Calu3 (cell line): ENCODE results near the gene POLR2A. TPM values are rescaled to one million over a fixed set of nuclear protein-coding genes. Genes with fewer than 3 reads are reported as not detected.

ENCODE experiments used
- BruUV-seq: library from RNA; stranded (reverse); fragments of 400-500 nt; replicated peaks from 2 replicates; lab custom pipeline; 2021; lab: Mats Ljungman, UMichigan
- CTCF ChIA-PET: fragments of 300-600 bp; sonication (Branson Sonifier 250); formaldehyde crosslinking; loops from one replicate; lab custom pipeline; 2022; ENCODE audit warnings: antibody characterized with exemption; lab: Charles Lee
- DNase-seq: peaks from one replicate; pipeline ENCODE4 v3.0.0; 2022
- H3K27ac Mint-ChIP-seq: one replicate; pipeline ENCODE4 v1.8.0; 2022; ENCODE audit warnings: mixed read lengths; ENCODE audit not compliant: unreplicated experiment
- H3K27me3 Mint-ChIP-seq: one replicate; pipeline ENCODE4 v1.8.0; 2022; ENCODE audit warnings: mixed read lengths; ENCODE audit not compliant: unreplicated experiment
- H3K36me3 Mint-ChIP-seq: one replicate; pipeline ENCODE4 v1.8.0; 2022; ENCODE audit warnings: mild to moderate bottlenecking, moderate library complexity, mixed read lengths; ENCODE audit not compliant: insufficient read depth, unreplicated experiment
- H3K4me1 Mint-ChIP-seq: one replicate; pipeline ENCODE4 v1.8.0; 2022; ENCODE audit warnings: mild to moderate bottlenecking, low read depth, mixed read lengths; ENCODE audit not compliant: unreplicated experiment
- H3K4me3 Mint-ChIP-seq: one replicate; pipeline ENCODE4 v1.8.0; 2022; ENCODE audit warnings: mild to moderate bottlenecking, low read depth, moderate library complexity, mixed read lengths; ENCODE audit not compliant: unreplicated experiment
- H3K9me3 Mint-ChIP-seq: one replicate; pipeline ENCODE4 v1.8.0; 2022; ENCODE audit warnings: low read depth, mixed read lengths; ENCODE audit not compliant: unreplicated experiment
- CTCF ChIP-seq: fragments of 200-600 bp; IDR thresholded peaks from one replicate; pipeline ENCODE4 v1.8.0; 2022; ENCODE audit warnings: antibody characterized with exemption; ENCODE audit not compliant: unreplicated experiment
- intact Hi-C: fragments of 100-400 bp; cut with micrococcal nuclease; formaldehyde crosslinking; loops from one replicate; pipeline ENCODE4 v1.10.0; 2022; ENCODE audit not compliant: unreplicated experiment
- total RNA-seq: library from RNA; stranded (reverse); gene quantifications from 2 replicates; pipeline ENCODE4 v1.2.3, GENCODE V29; 2022

The POLR2A gene
- total RNA-seq, 1 experiment from 2014 or later: 89.0 TPM

- intact Hi-C loops: no loop called here
- BruUV-seq: no TSS peak
- Mint-ChIP-seq H3K27me3 (no peaks in the 10 kb centered on the region), H3K36me3 (peaks cover 22% of the 10 kb centered on the region), H3K4me3 (no peak overlapping the region), H3K27ac (no peak overlapping the region), H3K9me3 (no peaks in the 10 kb centered on the region), H3K4me1 (no peaks in the 10 kb centered on the region)
- no peak for TF ChIP-seq CTCF
- no peak for DNase-seq
- CTCF ChIA-PET: interaction anchor here (0.6 kb wide), 1 partner anchor 919 kb away, joined by 6 read pairs; no protein-coding TSS in a partner anchor
These were observed 20.1 kb upstream of the POLR2A start for GRCh38 chr17:7464081-7464480.

- CTCF ChIA-PET: interaction anchor here (0.7 kb wide), 1 partner anchor 167 kb away, joined by 3 read pairs; no protein-coding TSS in a partner anchor
- H3K4me1 Mint-ChIP-seq: no peaks in the 10 kb centered on the region
- H3K27ac Mint-ChIP-seq: no peak overlapping the region
- intact Hi-C loops: no loop called here
- H3K9me3 Mint-ChIP-seq: no peaks in the 10 kb centered on the region
- no peaks in the 10 kb centered on the region for H3K27me3 Mint-ChIP-seq
- peaks cover 22% of the 10 kb centered on the region for H3K36me3 Mint-ChIP-seq
- BruUV-seq: no TSS peak
- DNase-seq: no peak
- H3K4me3 Mint-ChIP-seq: no peak overlapping the region
- no peak for TF ChIP-seq CTCF
These were observed 18.4 kb upstream of the POLR2A start for GRCh38 chr17:7465597-7466275.

GRCh38 chr17:7466318-7466638, 17.9 kb upstream of the POLR2A start:
- H3K27me3 Mint-ChIP-seq: no peaks in the 10 kb centered on the region
- no peak overlapping the region for H3K27ac Mint-ChIP-seq
- H3K4me1 Mint-ChIP-seq: no peaks in the 10 kb centered on the region
- DNase-seq: no peak
- H3K4me3 Mint-ChIP-seq: no peak overlapping the region
- peaks cover 18% of the 10 kb centered on the region for H3K36me3 Mint-ChIP-seq
- H3K9me3 Mint-ChIP-seq: no peaks in the 10 kb centered on the region
- no TSS peak for BruUV-seq
- no peak for TF ChIP-seq CTCF
- CTCF ChIA-PET: no interaction called here
- intact Hi-C loops: no loop called here

- intact Hi-C loops: no loop called here
- Mint-ChIP-seq H3K27me3 (no peaks in the 10 kb centered on the region), H3K9me3 (no peaks in the 10 kb centered on the region), H3K4me3 (no peak overlapping the region), H3K27ac (no peak overlapping the region), H3K36me3 (peaks cover 15% of the 10 kb centered on the region), H3K4me1 (no peaks in the 10 kb centered on the region)
- CTCF ChIA-PET: no interaction called here
- TF ChIP-seq CTCF: no peak
- BruUV-seq: no TSS peak
- no peak for DNase-seq
These were observed 17.4 kb upstream of the POLR2A start for GRCh38 chr17:7466639-7467341.
